Sigmoid colon (tissue), 7 donors: ENCODE data around the gene UBE2H. TPM values are rescaled to one million over a fixed set of nuclear protein-coding genes. Genes with fewer than 3 reads are reported as not detected.

Experiments used
- DNase-seq: peaks from one replicate; pipeline ENCODE4 v3.0.0-alpha.2; 2019
- H3K27ac ChIP-seq, 4 donors: fragments of 200-600 bp; sonication (generic); one replicate each; pipeline ENCODE4 v1.5.1; 2016 to 2019; ENCODE audit warnings: mild to moderate bottlenecking in 1 of 4
- H3K27me3 ChIP-seq, 3 donors: fragments of 200-600 bp; sonication (generic); one replicate each; pipeline ENCODE4 v1.5.1; 2019; ENCODE audit warnings: mild to moderate bottlenecking in 1 of 3
- H3K36me3 ChIP-seq, 4 donors: fragments of 200-600 bp; sonication (generic); one replicate each; pipeline ENCODE4 v1.5.1; 2016 to 2019
- H3K4me1 ChIP-seq, 4 donors: fragments of 200-600 bp; sonication (generic); one replicate each; pipeline ENCODE4 v1.5.1; 2017 to 2019
- H3K4me3 ChIP-seq, 4 donors: fragments of 200-600 bp; sonication (generic); one replicate each; pipeline ENCODE4 v1.5.1; 2017 to 2019; ENCODE audit warnings: mild to moderate bottlenecking in 2 of 4, moderate library complexity in 1 of 4
- H3K9me3 ChIP-seq, 4 donors: fragments of 200-600 bp in 3 of 4; sonication (generic) in 3 of 4; one replicate each; pipeline versions ENCODE4 v1.5.1 to v1.6.1; 2013 to 2019
- CTCF ChIP-seq, 4 experiments: fragments of 450-650 bp in 3 of 4; fragments of 200-600 bp in 1 of 4; IDR thresholded peaks; one replicate each; pipeline ENCODE4 v1.5.1; 2016 to 2019; ENCODE audit warnings: antibody characterized with exemption in 4 of 4, mild to moderate bottlenecking in 3 of 4, moderate library complexity in 2 of 4
- EP300 ChIP-seq, 4 donors: sonication (generic); formaldehyde crosslinking; IDR thresholded peaks; one replicate each; pipeline ENCODE4 v1.6.1; 2017; ENCODE audit warnings: antibody characterized with exemption in 4 of 4
- POLR2A ChIP-seq, 2 donors: fragments of 450-650 bp; IDR thresholded peaks; one replicate each; pipeline ENCODE4 v1.6.1; 2016; ENCODE audit warnings: antibody characterized with exemption in 2 of 2, mild to moderate bottlenecking in 2 of 2, moderate library complexity in 2 of 2
- POLR2AphosphoS5 ChIP-seq, 4 donors: sonication (generic); formaldehyde crosslinking; IDR thresholded peaks; one replicate each; pipeline ENCODE4 v1.6.1; 2017; ENCODE audit warnings: antibody characterized with exemption in 4 of 4
- WGBS, 2 donors: extraction: QIAGEN DNeasy Blood & Tissue Kit; methylation state at CpG; one replicate each; pipeline ENCODE4 v1.1.7; 2013; 5-methylcytosine and 5-hydroxymethylcytosine counted together
- intact Hi-C: fragments of 100-400 bp; cut with DNase I; formaldehyde crosslinking; loops from one replicate; pipeline ENCODE4 v1.15.1; 2023
- polyA plus RNA-seq, 3 donors: library from polyadenylated mRNA; stranded (reverse); fragments of 200-250 nt; gene quantifications; one replicate each; pipeline ENCODE4 v1.2.3, GENCODE V29; 2013
- total RNA-seq, 4 donors: library from RNA; depleted of rRNA; stranded (reverse); fragments of >200 nt; gene quantifications; one replicate each; pipeline ENCODE4 v1.1.0, GENCODE V29; 2016
- donor health status: healthy with polysubstance abuse.
- donor health status: Bipolar disorder and iron deficiency.
- donor health status: healthy.

Gene UBE2H
- total and polyA plus RNA-seq, 7 donors: 20.4 to 99.7 (median 68.8) TPM

- no peaks in the 10 kb centered on the region for H3K4me1 ChIP-seq
- H3K4me3 ChIP-seq: no peak overlapping the region
- TF ChIP-seq POLR2AphosphoS5 (IDR thresholded peaks at IDR 0.05): no peak
- TF ChIP-seq CTCF (IDR thresholded peaks at IDR 0.05): no peak
- no peak for TF ChIP-seq EP300 (IDR thresholded peaks at IDR 0.05)
- TF ChIP-seq POLR2A (IDR thresholded peaks at IDR 0.05): no peak
- WGBS, 2 donors: 29 to 58% methylated on average over 9 of the region's 9 CpGs
- peak; percentile 59 for DNase-seq
- intact Hi-C loops: no loop called here
- no peaks in the 10 kb centered on the region for H3K36me3 ChIP-seq
- no peak overlapping the region for H3K27ac ChIP-seq
- no peaks in the 10 kb centered on the region for H3K27me3 ChIP-seq
- H3K9me3 ChIP-seq: no peaks in the 10 kb centered on the region
Observed at GRCh38 chr7:129958643-129959470, 6.1 kb upstream of the UBE2H start.

GRCh38 chr7:129955993-129956543 lies 3.3 kb upstream of the UBE2H start:
- intact Hi-C loops: no loop called here
- TF ChIP-seq POLR2A (IDR thresholded peaks at IDR 0.05): no peak
- no peak for TF ChIP-seq CTCF (IDR thresholded peaks at IDR 0.05)
- no peak for TF ChIP-seq POLR2AphosphoS5 (IDR thresholded peaks at IDR 0.05)
- no peak for TF ChIP-seq EP300 (IDR thresholded peaks at IDR 0.05)
- Histone ChIP-seq H3K36me3 (no peaks in the 10 kb centered on the region), H3K4me1 (no peaks in the 10 kb centered on the region), H3K9me3 (no peaks in the 10 kb centered on the region), H3K27me3 (no peaks in the 10 kb centered on the region), H3K4me3 (no peak overlapping the region), H3K27ac (no peak overlapping the region)
- peak; percentile 12 for DNase-seq
- 96% methylated on average over 8 of the region's 8 CpGs for whole genome bisulfite sequencing, 2 donors

GRCh38 chr7:129952086-129952652 lies 591 bp downstream of the UBE2H start:
- WGBS, 2 donors: 0 to 1% methylated on average over 43 of the region's 43 CpGs
- Histone ChIP-seq H3K36me3 (no peaks in the 10 kb centered on the region), H3K27ac (peak overlapping the region; percentile 96 to 97 (median 96)), H3K4me1 (peaks cover 0 to 34% (median 27%) of the 10 kb centered on the region in 4 donors), H3K4me3 (peak overlapping the region; percentile 86 to 98 (median 92)), H3K9me3 (no peaks in the 10 kb centered on the region), H3K27me3 (no peaks in the 10 kb centered on the region)
- TF ChIP-seq POLR2A (IDR thresholded peaks at IDR 0.05): no peak
- no peak for TF ChIP-seq EP300 (IDR thresholded peaks at IDR 0.05)
- TF ChIP-seq POLR2AphosphoS5 (IDR thresholded peaks at IDR 0.05): peak in 2 of 4 donors; percentile 46 to 49
- TF ChIP-seq CTCF (IDR thresholded peaks at IDR 0.05): no peak
- intact Hi-C loops: loop anchor here (2.0 to 5.0 kb wide), 2 partner anchors 75 to 121 kb away; no protein-coding TSS in a partner anchor
- peak; percentile 71 for DNase-seq

- Histone ChIP-seq H3K27ac (peak overlapping the region; percentile 96 to 97 (median 96)), H3K9me3 (no peaks in the 10 kb centered on the region), H3K4me3 (peak overlapping the region; percentile 86 to 98 (median 92)), H3K27me3 (no peaks in the 10 kb centered on the region), H3K36me3 (no peaks in the 10 kb centered on the region), H3K4me1 (peaks cover 0 to 37% (median 32%) of the 10 kb centered on the region in 4 donors)
- intact Hi-C loops: loop anchor here (2.0 to 5.0 kb wide), 2 partner anchors 74 to 121 kb away; no protein-coding TSS in a partner anchor
- WGBS, 2 donors: 1% methylated on average over 8 of the region's 8 CpGs
- DNase-seq: peak; percentile 65
- no peak for TF ChIP-seq POLR2A (IDR thresholded peaks at IDR 0.05)
- TF ChIP-seq CTCF (IDR thresholded peaks at IDR 0.05): peak in 1 of 4 experiments; percentile 27
- TF ChIP-seq POLR2AphosphoS5 (IDR thresholded peaks at IDR 0.05): no peak
Observed at GRCh38 chr7:129951226-129952085, 1.3 kb downstream of the UBE2H start.
